Esophagus squamous epithelium (tissue), 4 donors: ENCODE data around the gene CYTL1.

Experiments
- POLR2A ChIP-seq, 4 donors: fragments of 450-650 bp; IDR thresholded peaks; one replicate each; pipeline ENCODE4 v1.6.1; 2017; ENCODE audit warnings: antibody characterized with exemption in 4 of 4, mild to moderate bottlenecking in 4 of 4, moderate library complexity in 3 of 4
- TF ChIP-seq, protein P1 (sequence below), 6 experiments: fragments of 450-650 bp in 4 of 6; fragments of 200-600 bp in 2 of 6; sonication (generic) in 2 of 6; IDR thresholded peaks; one replicate each; pipeline ENCODE4 v1.5.1; 2016 to 2019; ENCODE audit warnings: antibody characterized with exemption in 6 of 6, mild to moderate bottlenecking in 4 of 6, moderate library complexity in 4 of 6

DNA sequence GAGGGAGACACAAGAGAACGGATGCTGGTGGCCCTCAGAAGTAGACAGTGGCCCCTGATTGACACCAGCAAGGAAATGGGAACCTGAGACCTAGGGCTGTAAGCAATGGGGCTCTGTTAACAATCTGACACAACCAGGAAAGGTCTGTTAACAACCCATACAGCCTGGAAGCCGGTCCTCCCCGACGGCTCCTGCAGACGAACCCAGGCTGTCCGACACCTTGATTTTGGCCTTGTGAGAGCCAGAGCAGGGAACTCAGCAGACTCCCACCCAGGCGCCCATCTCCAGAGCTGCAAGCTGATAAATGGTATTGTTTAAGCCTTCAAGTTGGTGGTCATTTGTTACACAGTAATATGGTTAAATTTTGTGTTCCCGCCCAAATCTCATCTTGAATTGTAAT, 10.2 kb upstream of the CYTL1 start:
- TF ChIP-seq, protein P1, sequence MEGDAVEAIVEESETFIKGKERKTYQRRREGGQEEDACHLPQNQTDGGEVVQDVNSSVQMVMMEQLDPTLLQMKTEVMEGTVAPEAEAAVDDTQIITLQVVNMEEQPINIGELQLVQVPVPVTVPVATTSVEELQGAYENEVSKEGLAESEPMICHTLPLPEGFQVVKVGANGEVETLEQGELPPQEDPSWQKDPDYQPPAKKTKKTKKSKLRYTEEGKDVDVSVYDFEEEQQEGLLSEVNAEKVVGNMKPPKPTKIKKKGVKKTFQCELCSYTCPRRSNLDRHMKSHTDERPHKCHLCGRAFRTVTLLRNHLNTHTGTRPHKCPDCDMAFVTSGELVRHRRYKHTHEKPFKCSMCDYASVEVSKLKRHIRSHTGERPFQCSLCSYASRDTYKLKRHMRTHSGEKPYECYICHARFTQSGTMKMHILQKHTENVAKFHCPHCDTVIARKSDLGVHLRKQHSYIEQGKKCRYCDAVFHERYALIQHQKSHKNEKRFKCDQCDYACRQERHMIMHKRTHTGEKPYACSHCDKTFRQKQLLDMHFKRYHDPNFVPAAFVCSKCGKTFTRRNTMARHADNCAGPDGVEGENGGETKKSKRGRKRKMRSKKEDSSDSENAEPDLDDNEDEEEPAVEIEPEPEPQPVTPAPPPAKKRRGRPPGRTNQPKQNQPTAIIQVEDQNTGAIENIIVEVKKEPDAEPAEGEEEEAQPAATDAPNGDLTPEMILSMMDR (IDR thresholded peaks at IDR 0.05), result no peak
- no peak for TF ChIP-seq POLR2A (IDR thresholded peaks at IDR 0.05)
